ENCODE data around the gene IDH3B. TPM values are rescaled to one million over a fixed set of nuclear protein-coding genes. Genes with fewer than 3 reads are reported as not detected.

IDH3B gene
- total and polyA plus RNA-seq, 2 of the 8 experiments (the other 6 are each of a cell fraction or from before 2014, with no cell fraction given), result 110 to 167 TPM

DNA sequence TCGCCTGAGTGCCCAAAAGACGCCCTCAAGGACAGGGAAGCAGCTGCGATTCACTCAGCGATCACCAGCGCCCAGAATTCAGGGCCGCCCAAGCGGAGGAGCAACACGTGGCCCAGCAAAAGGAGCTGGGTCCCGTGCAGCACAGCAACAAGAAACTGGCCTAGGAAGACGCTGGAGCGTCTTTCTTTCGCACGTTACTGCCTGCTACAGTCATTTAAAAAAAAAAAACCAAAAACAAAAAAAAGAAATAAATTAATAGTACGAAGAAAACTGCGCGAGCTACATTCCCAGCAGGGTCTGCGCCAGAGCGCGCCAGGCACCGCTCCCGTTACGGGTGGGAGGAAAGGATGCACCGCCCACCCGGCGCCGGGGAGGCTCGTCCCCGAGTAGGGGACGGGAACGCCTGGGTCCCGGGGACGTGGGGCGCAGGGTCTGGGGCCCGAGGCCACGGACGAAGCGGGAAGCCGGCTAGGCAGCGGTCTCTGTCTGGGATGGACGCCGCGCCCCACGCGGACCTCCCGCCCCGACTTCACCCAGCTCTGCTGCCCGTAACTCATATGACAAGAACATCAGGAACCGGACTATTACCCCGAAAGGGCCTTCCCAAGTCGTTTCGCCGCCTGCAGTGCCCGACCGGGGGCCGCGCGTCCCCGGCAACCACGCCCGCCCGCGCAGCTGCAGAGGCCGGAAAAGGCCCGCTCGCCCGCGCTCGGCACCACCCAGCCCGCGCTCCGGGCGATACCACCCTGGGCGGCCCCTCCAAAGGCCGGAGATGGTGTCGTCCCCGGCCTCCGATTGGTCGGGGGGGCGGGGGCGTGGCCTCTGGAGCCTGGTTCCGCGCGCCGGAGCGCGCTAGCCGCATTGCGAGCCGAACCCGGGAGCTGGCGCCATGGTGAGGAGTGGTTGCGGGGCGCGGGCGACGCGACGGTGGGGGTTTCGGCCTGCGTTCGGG, 12.0 kb downstream of the IDH3B start, which contains the start of gene NOP56:
TSS of gene NOP56 (plus strand) at position 861 of the 952 bp plus-strand sequence. CDS start at position 890, 29 bp downstream.
- no peak within 1 kb of the TSS; the same call in 1 of the 2 replicates for H2BK12ac ChIP-seq (ENCODE audit: low read depth, low read length)
- peak within 1 kb of the TSS; percentile 98 for H3K4ac ChIP-seq (replicated peaks; ENCODE audit: insufficient read length, low read depth, low read length)
- FAIRE-seq, result no peak
- H3K4me3 ChIP-seq (ENCODE audit: extremely low read depth in 1 of 4, insufficient read depth in 2 of 4, low read depth in 3 of 4, low read length in 4 of 4), result peak within 1 kb of the TSS; percentile 94 to 100 (median 98)
- ChIA-PET CTCF (ENCODE audit: partially characterized antibody) (interaction anchor here (0.7 to 1.5 kb wide), 6 partner anchors 14 to 156 kb away, joined by 3 to 6 read pairs (median 4); no protein-coding TSS in a partner anchor), POLR2A (ENCODE audit: partially characterized antibody) (interaction anchor here (0.6 to 28.5 kb wide), 37 partner anchors 3 to 502 kb away, joined by 3 to 463 read pairs (median 4); partner anchors contain the start of genes IDH3B, NOP56, SNRPB and ZNF343)
- peak; percentile 62 to 97 for DNase-seq (ENCODE audit: low read depth in 1 of 2, low spot score in 2 of 2)
- peaks cover 9% of the 10 kb centered on the region for H3K79me1 ChIP-seq (ENCODE audit: low read depth, low read length)
- H2AK5ac ChIP-seq (ENCODE audit: low read depth, low read length), result peak within 1 kb of the TSS; percentile 41; the same call in 1 of the 2 replicates
- H3K27ac ChIP-seq (ENCODE audit: low read depth, low read length), result peak within 1 kb of the TSS; percentile 96
- no peak within 1 kb of the TSS for H3K23ac ChIP-seq (ENCODE audit: insufficient read length)
- H3K36me3 ChIP-seq (ENCODE audit: control insufficient read depth in 2 of 4, insufficient read depth in 4 of 4, low read length in 3 of 4), result peaks cover 33 to 40% (median 35%) of the 10 kb centered on the region in 4 experiments
- H3K14ac ChIP-seq (ENCODE audit: insufficient read length), result no peak within 1 kb of the TSS
- peak within 1 kb of the TSS; percentile 97 for H3K56ac ChIP-seq (replicated peaks; ENCODE audit: insufficient read length, low read depth, low read length)
- H3K9me3 ChIP-seq (ENCODE audit: insufficient read depth in 2 of 2, low read depth in 1 of 2, low read length in 1 of 2), result no peaks in the 10 kb centered on the region
- H3K27me3 ChIP-seq (replicated peaks in 1 of 4; ENCODE audit: control insufficient read depth in 3 of 4, extremely low read depth in 1 of 4, insufficient read depth in 3 of 4, low read length in 3 of 4), result no peaks in the 10 kb centered on the region
- peak within 1 kb of the TSS; percentile 98 for H4K91ac ChIP-seq (replicated peaks; ENCODE audit: insufficient read length, low read length)
- H2AFZ ChIP-seq (ENCODE audit: low read length), result no peak within 1 kb of the TSS; the same call in 1 of the 2 replicates
- peak within 1 kb of the TSS; percentile 99 for H3K18ac ChIP-seq (ENCODE audit: extremely low read depth, low read length)
- peak within 1 kb of the TSS; percentile 97 for H4K8ac ChIP-seq (ENCODE audit: extremely low read depth, insufficient read depth, low read length)
- H4K20me1 ChIP-seq (replicated peaks in 1 of 2; ENCODE audit: control insufficient read depth in 1 of 2, insufficient read depth in 2 of 2, low read length in 2 of 2), result peaks cover 37 to 38% of the 10 kb centered on the region in 2 experiments
- H3K4me2 ChIP-seq (ENCODE audit: insufficient read depth in 1 of 2, low read depth in 2 of 2, low read length in 2 of 2), result peak within 1 kb of the TSS; percentile 84 to 91
- WGBS, 2 experiments (ENCODE audit: extremely low coverage in 1 of 2, insufficient coverage in 1 of 2, insufficient read length in 1 of 2, insufficient replicate concordance in 2 of 2, low coverage in 1 of 2, low lambda C conversion rate in 2 of 2, missing lambda C conversion rate in 1 of 2), result 1% methylated on average over 73 of the region's 101 CpGs; no CpG with 5 or more reads in 1 of the 2 experiments
- H3K79me2 ChIP-seq (ENCODE audit: control insufficient read depth in 1 of 2, insufficient read depth in 2 of 2, low read length in 2 of 2), result peaks cover 21 to 41% of the 10 kb centered on the region in 2 experiments
- no peak within 1 kb of the TSS for H2BK20ac ChIP-seq (ENCODE audit: low read length)
- H2BK5ac ChIP-seq (ENCODE audit: low read depth, low read length), result peak within 1 kb of the TSS; percentile 98
- peaks cover 10% of the 10 kb centered on the region for H3K23me2 ChIP-seq (ENCODE audit: low read depth, low read length)
- peak within 1 kb of the TSS; percentile 97 for H4K5ac ChIP-seq (ENCODE audit: insufficient read length, low read depth, low read length)
- peak within 1 kb of the TSS; percentile 31 for H2BK120ac ChIP-seq (replicated peaks; ENCODE audit: low read depth, low read length)
- H3K4me1 ChIP-seq (replicated peaks in 1 of 4; ENCODE audit: control insufficient read depth in 3 of 4, insufficient read depth in 4 of 4, low read length in 3 of 4), result peaks cover 0 to 5% (median 3%) of the 10 kb centered on the region in 4 experiments; a peak in 5 of 7 replicates
- H2BK15ac ChIP-seq (ENCODE audit: low read length), result no peak within 1 kb of the TSS
- H3K9ac ChIP-seq (replicated peaks in 1 of 4; ENCODE audit: extremely low read depth in 1 of 4, low read depth in 3 of 4, low read length in 3 of 4), result peak within 1 kb of the TSS; percentile 95 to 99 (median 98)
- TF ChIP-seq HDAC2 (IDR thresholded peaks at IDR 0.05; ENCODE audit: borderline replicate concordance in 1 of 2, low read depth in 2 of 2, low read length in 2 of 2) (no peak), SIRT6 (IDR thresholded peaks at IDR 0.05; ENCODE audit: low read length) (no peak), POU5F1 (IDR thresholded peaks at IDR 0.05; ENCODE audit: low read depth, low read length) (no peak), CTBP2 (IDR thresholded peaks at IDR 0.05; ENCODE audit: borderline replicate concordance, insufficient read depth, insufficient read length, low read length) (no peak), USF2 (IDR thresholded peaks at IDR 0.05; ENCODE audit: low read length) (peak; percentile 54), TCF12 (IDR thresholded peaks at IDR 0.05; ENCODE audit: low read depth, low read length) (no peak), NANOG (IDR thresholded peaks at IDR 0.05; ENCODE audit: insufficient read depth, low read depth, low read length, poor library complexity, severe bottlenecking) (no peak), SAP30 (IDR thresholded peaks at IDR 0.05; ENCODE audit: insufficient read depth, insufficient replicate concordance, low read length) (no peak)

Data from H1 (cell line).